Ascending aorta (tissue), 2 donors: Measurements from ENCODE around the gene IRAK2. TPM values are rescaled to one million over a fixed set of nuclear protein-coding genes. Genes with fewer than 3 reads are reported as not detected.

Source experiments
- DNase-seq, 2 donors: peaks; one replicate each; pipeline ENCODE4 v3.0.0-alpha.2; 2019; ENCODE audit warnings: low spot score in 2 of 2
- H3K27ac ChIP-seq, 2 donors: fragments of 200-600 bp; sonication (generic); one replicate each; pipeline ENCODE4 v1.5.1; 2016 to 2017; ENCODE audit warnings: mild to moderate bottlenecking in 1 of 2
- H3K27me3 ChIP-seq: fragments of 200-600 bp; sonication (generic); one replicate; pipeline ENCODE4 v1.5.1; 2017
- H3K36me3 ChIP-seq, 2 donors: fragments of 200-600 bp; sonication (generic); one replicate each; pipeline ENCODE4 v1.5.1; 2016
- H3K4me1 ChIP-seq, 2 donors: fragments of 200-600 bp; sonication (generic); one replicate each; pipeline ENCODE4 v1.5.1; 2016 to 2017; ENCODE audit warnings: mild to moderate bottlenecking in 1 of 2
- H3K4me3 ChIP-seq, 2 donors: fragments of 200-600 bp; sonication (generic); one replicate each; pipeline ENCODE4 v1.5.1; 2016 to 2017; ENCODE audit warnings: mild to moderate bottlenecking in 1 of 2
- H3K9me3 ChIP-seq, 2 donors: fragments of 200-600 bp; sonication (generic); one replicate each; pipeline ENCODE4 v1.5.1; 2016
- intact Hi-C: fragments of 100-400 bp; cut with DNase I; formaldehyde crosslinking; loops from one replicate; pipeline ENCODE4 v1.15.1; 2023
- total RNA-seq: library from RNA; depleted of rRNA; stranded (reverse); fragments of >200 nt; gene quantifications from one replicate; pipeline ENCODE4 v1.1.0, GENCODE V29; 2016
- TF ChIP-seq, protein P1 (sequence below), 3 experiments: fragments of 200-600 bp in 2 of 3; fragments of 450-650 bp in 1 of 3; sonication (generic) in 2 of 3; IDR thresholded peaks; one replicate each; pipeline ENCODE4 v1.5.1; 2016 to 2019; ENCODE audit warnings: antibody characterized with exemption in 3 of 3, mild to moderate bottlenecking in 1 of 3, moderate library complexity in 1 of 3

The IRAK2 gene
- total RNA-seq, 1 donor from 2014 or later, result 1.3 TPM

DNA sequence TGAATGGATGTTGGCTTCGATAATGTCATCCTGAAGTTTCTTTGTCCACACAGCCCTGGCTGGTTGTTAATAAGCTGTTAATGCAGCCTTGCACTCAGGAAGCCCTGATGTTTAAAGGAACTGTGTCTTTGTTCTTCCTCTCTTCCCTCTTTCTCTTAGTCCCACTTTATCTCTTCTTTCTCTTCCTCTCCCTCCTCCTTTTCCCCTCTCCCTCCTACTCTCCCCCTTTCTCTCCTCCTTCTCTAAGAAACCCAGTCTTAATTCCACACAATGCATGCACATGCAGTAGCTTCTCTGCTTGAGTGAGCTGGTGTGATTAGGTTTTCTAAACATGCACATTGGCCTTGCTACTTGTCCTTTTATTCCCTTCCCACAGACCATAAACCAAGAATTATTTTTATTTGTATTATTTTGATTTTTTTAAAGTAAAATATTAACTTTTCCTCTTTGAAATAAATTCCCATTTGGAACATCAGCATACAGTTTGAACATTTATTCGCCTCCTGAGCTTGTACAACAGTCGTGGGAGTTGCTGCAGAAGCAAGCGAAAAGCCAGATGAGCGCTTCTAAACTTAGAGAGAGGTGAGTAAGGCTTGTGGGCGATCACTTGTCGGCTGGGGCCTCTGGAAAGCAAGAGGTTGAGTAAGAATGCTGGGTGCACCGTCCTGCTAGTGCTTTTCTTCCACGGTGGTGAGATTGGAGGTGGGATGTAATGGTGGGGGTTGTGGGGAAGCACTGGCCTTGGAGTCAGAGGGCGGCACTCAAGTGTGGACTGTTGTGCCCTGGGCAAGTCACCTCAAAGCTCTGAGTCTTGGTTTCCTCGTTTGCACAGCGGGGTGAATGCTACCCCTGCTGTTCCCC is 120.8 kb downstream of the IRAK2 start:
- intact Hi-C loops, result no loop called here
- TF ChIP-seq, protein P1, sequence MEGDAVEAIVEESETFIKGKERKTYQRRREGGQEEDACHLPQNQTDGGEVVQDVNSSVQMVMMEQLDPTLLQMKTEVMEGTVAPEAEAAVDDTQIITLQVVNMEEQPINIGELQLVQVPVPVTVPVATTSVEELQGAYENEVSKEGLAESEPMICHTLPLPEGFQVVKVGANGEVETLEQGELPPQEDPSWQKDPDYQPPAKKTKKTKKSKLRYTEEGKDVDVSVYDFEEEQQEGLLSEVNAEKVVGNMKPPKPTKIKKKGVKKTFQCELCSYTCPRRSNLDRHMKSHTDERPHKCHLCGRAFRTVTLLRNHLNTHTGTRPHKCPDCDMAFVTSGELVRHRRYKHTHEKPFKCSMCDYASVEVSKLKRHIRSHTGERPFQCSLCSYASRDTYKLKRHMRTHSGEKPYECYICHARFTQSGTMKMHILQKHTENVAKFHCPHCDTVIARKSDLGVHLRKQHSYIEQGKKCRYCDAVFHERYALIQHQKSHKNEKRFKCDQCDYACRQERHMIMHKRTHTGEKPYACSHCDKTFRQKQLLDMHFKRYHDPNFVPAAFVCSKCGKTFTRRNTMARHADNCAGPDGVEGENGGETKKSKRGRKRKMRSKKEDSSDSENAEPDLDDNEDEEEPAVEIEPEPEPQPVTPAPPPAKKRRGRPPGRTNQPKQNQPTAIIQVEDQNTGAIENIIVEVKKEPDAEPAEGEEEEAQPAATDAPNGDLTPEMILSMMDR (IDR thresholded peaks at IDR 0.05), result no peak
- Histone ChIP-seq H3K27ac (no peak overlapping the region), H3K36me3 (peaks cover 56 to 61% of the 10 kb centered on the region in 2 donors), H3K27me3 (no peaks in the 10 kb centered on the region), H3K4me1 (no peaks in the 10 kb centered on the region), H3K4me3 (no peak overlapping the region), H3K9me3 (no peaks in the 10 kb centered on the region)
- DNase-seq, result no peak

DNA sequence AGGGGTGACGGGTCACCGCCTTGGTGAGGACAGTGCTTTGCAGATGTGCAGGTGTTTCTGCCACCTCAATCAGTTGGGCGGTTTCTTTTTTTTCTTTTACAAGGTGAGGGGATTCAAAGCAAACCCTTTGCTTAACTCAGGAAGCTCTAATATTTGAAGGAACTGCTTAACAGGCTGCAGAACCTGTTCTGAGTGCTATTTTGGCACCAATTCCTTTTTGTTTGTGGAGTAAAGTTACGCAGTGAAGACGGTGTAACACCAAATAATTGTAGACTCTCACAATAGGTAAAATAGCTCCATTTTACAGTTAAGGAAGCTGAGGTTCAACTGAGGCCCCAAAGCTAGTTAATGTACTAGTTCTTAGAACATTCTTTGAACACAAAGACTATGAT is 121.4 kb downstream of the IRAK2 start:
- no peak overlapping the region for H3K27ac ChIP-seq
- TF ChIP-seq, protein P1 (IDR thresholded peaks at IDR 0.05), result no peak

DNA sequence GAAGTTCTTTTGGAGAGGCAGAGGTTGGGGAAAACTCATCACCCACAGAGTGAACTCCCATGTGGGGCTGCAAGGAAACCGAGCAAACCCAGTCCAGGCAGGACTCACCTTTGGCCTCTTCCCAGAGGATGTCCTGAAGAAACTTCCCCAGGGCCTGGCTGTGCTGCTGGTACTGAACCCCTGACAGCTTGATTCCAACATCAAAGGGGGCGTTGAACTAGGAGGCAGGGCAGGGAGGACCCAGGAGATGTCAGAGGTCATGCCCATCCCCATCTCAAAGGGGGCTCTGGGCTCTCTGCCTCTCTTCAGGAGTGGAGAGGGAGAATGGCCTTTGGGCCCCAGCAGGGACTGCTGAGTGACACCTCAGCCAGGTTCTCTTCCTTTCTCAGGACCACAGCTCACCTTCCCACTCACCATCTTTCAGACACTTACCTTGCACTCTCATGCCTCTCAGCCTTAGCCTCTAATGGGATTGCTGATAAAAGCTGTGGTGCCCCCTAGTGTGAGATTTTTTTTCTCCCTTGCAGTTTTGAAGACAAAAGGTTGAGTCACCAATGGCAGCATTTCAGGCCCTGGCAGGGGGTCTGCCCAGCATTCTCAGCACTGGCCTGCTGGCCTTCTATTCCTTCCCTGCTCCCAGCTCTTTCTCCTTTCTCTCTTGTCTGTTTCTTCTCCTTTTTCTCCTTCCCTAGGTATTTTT is 122.0 kb downstream of the IRAK2 start:
- Histone ChIP-seq H3K9me3 (no peaks in the 10 kb centered on the region), H3K4me3 (no peak overlapping the region), H3K27ac (no peak overlapping the region), H3K4me1 (no peaks in the 10 kb centered on the region), H3K36me3 (peaks cover 48 to 52% of the 10 kb centered on the region in 2 donors), H3K27me3 (no peaks in the 10 kb centered on the region)
- intact Hi-C loops, result no loop called here
- TF ChIP-seq, protein P1 (IDR thresholded peaks at IDR 0.05), result peak in 1 of 3 experiments; percentile 19
- DNase-seq, result no peak

More for the DNA sequence above, 121.4 kb downstream of the IRAK2 start:
- H3K4me1 ChIP-seq, result no peaks in the 10 kb centered on the region
- peaks cover 50 to 56% of the 10 kb centered on the region in 2 donors for H3K36me3 ChIP-seq
- no peak overlapping the region for H3K4me3 ChIP-seq
- no peaks in the 10 kb centered on the region for H3K9me3 ChIP-seq
- intact Hi-C loops, result no loop called here
- DNase-seq, result no peak
- H3K27me3 ChIP-seq, result no peaks in the 10 kb centered on the region

DNA sequence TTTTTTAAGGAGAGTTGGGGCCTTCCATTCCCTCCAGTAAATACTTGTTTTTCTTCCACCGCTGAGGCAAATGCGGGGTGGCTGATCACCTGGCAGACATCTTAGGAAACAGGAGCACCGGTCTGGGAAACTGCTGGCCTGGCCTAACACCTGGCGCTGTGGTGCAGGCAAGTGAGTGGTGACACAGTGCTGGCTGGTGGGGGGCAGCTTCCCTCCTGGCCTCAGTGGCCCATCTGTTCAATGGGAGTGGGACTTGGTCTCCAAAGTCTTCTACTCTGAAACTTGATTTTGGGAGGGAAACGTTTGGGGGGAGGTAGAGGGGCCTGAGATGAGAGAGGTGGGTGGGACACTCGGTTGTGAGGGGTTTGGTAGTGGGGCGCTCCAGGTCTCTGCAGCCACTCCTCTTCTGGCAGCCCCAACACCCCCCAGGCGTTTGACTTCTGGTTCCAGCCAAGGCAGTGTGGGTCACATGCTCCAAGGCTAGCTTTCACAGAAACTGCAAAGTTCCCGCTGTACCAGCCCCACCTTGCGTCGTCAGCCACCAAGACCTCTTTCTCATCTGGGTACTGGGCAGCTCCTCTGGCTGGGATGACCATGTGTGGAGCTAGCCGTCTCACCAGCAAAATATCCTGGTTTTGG is 123.3 kb downstream of the IRAK2 start:
- Histone ChIP-seq H3K4me3 (no peak overlapping the region), H3K9me3 (no peaks in the 10 kb centered on the region), H3K27me3 (no peaks in the 10 kb centered on the region), H3K36me3 (peaks cover 41 to 48% of the 10 kb centered on the region in 2 donors), H3K27ac (no peak overlapping the region), H3K4me1 (no peaks in the 10 kb centered on the region)
- TF ChIP-seq, protein P1 (IDR thresholded peaks at IDR 0.05), result no peak
- intact Hi-C loops, result no loop called here
- no peak for DNase-seq

DNA sequence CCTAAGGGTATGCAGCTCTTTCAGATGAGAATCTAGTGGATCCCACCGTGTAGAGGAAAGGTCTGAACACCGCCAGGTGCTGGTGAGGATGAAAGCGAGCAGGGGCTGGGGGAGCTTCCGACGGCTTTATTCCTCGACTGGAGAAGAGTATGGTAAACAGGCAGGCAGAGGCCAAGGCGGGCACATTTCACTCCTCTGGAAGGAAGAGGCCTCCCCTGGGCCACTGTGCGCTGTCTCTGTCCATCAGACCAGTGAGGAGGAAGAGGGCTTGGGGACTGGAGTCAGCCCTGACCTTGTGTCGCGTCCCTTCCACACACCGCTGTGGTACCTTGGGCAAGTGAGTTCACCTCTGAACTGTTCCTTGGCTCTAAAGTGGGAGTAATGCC is 123.8 kb downstream of the IRAK2 start:
- peaks cover 35 to 48% of the 10 kb centered on the region in 2 donors for H3K36me3 ChIP-seq
- intact Hi-C loops, result no loop called here
- TF ChIP-seq, protein P1 (IDR thresholded peaks at IDR 0.05), result no peak
- H3K9me3 ChIP-seq, result no peaks in the 10 kb centered on the region
- H3K4me1 ChIP-seq, result no peaks in the 10 kb centered on the region
- no peak overlapping the region for H3K27ac ChIP-seq
- H3K4me3 ChIP-seq, result no peak overlapping the region
- no peaks in the 10 kb centered on the region for H3K27me3 ChIP-seq
- DNase-seq, result no peak
